ENCODE results near the gene FASTK. TPM values are rescaled to one million over a fixed set of nuclear protein-coding genes. Genes with fewer than 3 reads are reported as not detected.

The FASTK gene
- polyA plus RNA-seq, 1 experiment = 89.9 TPM

GRCh38 chr7:151061213-151062110 is 19.1 kb downstream of the FASTK start:
- Histone ChIP-seq H3K4me3 (ENCODE audit: low read depth, low read length) (peak overlapping the region; percentile 76; the same call in 1 of the 2 replicates), H3K36me3 (ENCODE audit: control insufficient read depth, insufficient read depth, low read length) (peaks cover 17% of the 10 kb centered on the region), H3K27me3 (ENCODE audit: control insufficient read depth, insufficient read depth, low read length) (no peaks in the 10 kb centered on the region)
- POLR2A ChIA-PET = no interaction called here
- TF ChIP-seq CTCF (IDR thresholded peaks at IDR 0.05; ENCODE audit: insufficient read depth, low read depth, low read length) = no peak
- CTCF ChIA-PET = interaction anchor here (0.9 to 2.5 kb wide), 9 partner anchors 15 to 53 kb away, joined by 3 to 6 read pairs (median 3); partner anchors contain the start of gene FASTK
- no peak for DNase-seq (ENCODE audit: low read depth)

GRCh38 chr7:151060416-151061212 is 20.0 kb downstream of the FASTK start:
- ChIA-PET POLR2A (no interaction called here), CTCF (interaction anchor here (0.6 to 2.5 kb wide), 14 partner anchors 11 to 79 kb away, joined by 3 to 6 read pairs (median 3); partner anchors contain the start of gene FASTK)
- Histone ChIP-seq H3K27me3 (ENCODE audit: control insufficient read depth, insufficient read depth, low read length) (no peaks in the 10 kb centered on the region), H3K36me3 (ENCODE audit: control insufficient read depth, insufficient read depth, low read length) (peaks cover 13% of the 10 kb centered on the region), H3K4me3 (ENCODE audit: low read depth, low read length) (peak overlapping the region; percentile 76)
- no peak for TF ChIP-seq CTCF (IDR thresholded peaks at IDR 0.05; ENCODE audit: insufficient read depth, low read depth, low read length)
- no peak for DNase-seq (ENCODE audit: low read depth)

GRCh38 chr7:151060113-151060415 is 20.5 kb downstream of the FASTK start:
- ChIA-PET POLR2A (no interaction called here), CTCF (interaction anchor here (0.7 to 2.5 kb wide), 8 partner anchors 11 to 79 kb away, joined by 3 to 6 read pairs (median 4); partner anchors contain the start of gene FASTK)
- peaks cover 8% of the 10 kb centered on the region for H3K36me3 ChIP-seq (ENCODE audit: control insufficient read depth, insufficient read depth, low read length)
- H3K4me3 ChIP-seq (ENCODE audit: low read depth, low read length) = peak overlapping the region; percentile 76
- no peak for TF ChIP-seq CTCF (IDR thresholded peaks at IDR 0.05; ENCODE audit: insufficient read depth, low read depth, low read length)
- DNase-seq (ENCODE audit: low read depth) = no peak
- H3K27me3 ChIP-seq (ENCODE audit: control insufficient read depth, insufficient read depth, low read length) = no peaks in the 10 kb centered on the region

GRCh38 chr7:151059367-151060112 is 21.1 kb downstream of the FASTK start, which contains the start of gene SLC4A2:
Gene SLC4A2, plus strand, starts transcription at chr7:151059589. Its CDS starts 2,399 bp downstream, at chr7:151061988.
- ChIA-PET POLR2A (no interaction called here), CTCF (interaction anchor here (0.7 to 2.5 kb wide), 10 partner anchors 12 to 80 kb away, joined by 3 to 7 read pairs (median 4); partner anchors contain the start of gene FASTK)

More at GRCh38 chr7:151059367-151060112, 21.1 kb downstream of the FASTK start, which contains the start of gene SLC4A2:
- Histone ChIP-seq H3K4me3 (ENCODE audit: low read depth, low read length) (peak within 1 kb of the TSS; percentile 76), H3K27me3 (ENCODE audit: control insufficient read depth, insufficient read depth, low read length) (no peaks in the 10 kb centered on the region), H3K36me3 (ENCODE audit: control insufficient read depth, insufficient read depth, low read length) (peaks cover 4% of the 10 kb centered on the region)
- no peak for DNase-seq (ENCODE audit: low read depth)
- TF ChIP-seq CTCF (IDR thresholded peaks at IDR 0.05; ENCODE audit: insufficient read depth, low read depth, low read length) = peak; percentile 59
